Fibroblast of peridontal ligament (primary cell): ENCODE measurements around the gene PSAP.

Source experiments
- DNase-seq: peaks from one replicate; pipeline ENCODE4 v3.0.0-alpha.2; 2010; ENCODE audit errors: extremely low read depth

Gene PSAP

GRCh38 chr10:71810048-71810750, 40.9 kb downstream of the PSAP start:
- no peak for DNase-seq

- DNase-seq = no peak
Observed at GRCh38 chr10:71809628-71810027, 41.4 kb downstream of the PSAP start.

GRCh38 chr10:71807557-71808510, 43.2 kb downstream of the PSAP start:
- DNase-seq = no peak

GRCh38 chr10:71806704-71807556, 44.1 kb downstream of the PSAP start:
- DNase-seq = no peak

GRCh38 chr10:71805776-71806703, 45.0 kb downstream of the PSAP start:
- DNase-seq = no peak

- no peak for DNase-seq
Observed at GRCh38 chr10:71804077-71804476, 47.0 kb downstream of the PSAP start.

GRCh38 chr10:71802715-71803488, 48.1 kb downstream of the PSAP start:
- DNase-seq = no peak

GRCh38 chr10:71802235-71802634, 48.8 kb downstream of the PSAP start:
- DNase-seq = no peak

- no peak for DNase-seq
Observed at GRCh38 chr10:71801361-71801760, 49.7 kb downstream of the PSAP start.

- no peak for DNase-seq
Observed at GRCh38 chr10:71799608-71800453, 51.2 kb downstream of the PSAP start.

- no peak for DNase-seq
Observed at GRCh38 chr10:71799112-71799511, 51.9 kb downstream of the PSAP start.

- no peak for DNase-seq
Observed at GRCh38 chr10:71798308-71798624, 52.8 kb downstream of the PSAP start.

GRCh38 chr10:71797533-71798307, 53.3 kb downstream of the PSAP start:
- DNase-seq = no peak

GRCh38 chr10:71796749-71797405, 54.2 kb downstream of the PSAP start:
- no peak for DNase-seq

GRCh38 chr10:71795248-71795647, 55.8 kb downstream of the PSAP start:
- DNase-seq = peak; percentile 33

GRCh38 chr10:71790749-71791440, 60.2 kb downstream of the PSAP start:
- DNase-seq = no peak

GRCh38 chr10:71789871-71790270, 61.2 kb downstream of the PSAP start:
- DNase-seq = no peak
